Activated CD4-positive, alpha-beta T cell treated with anti-CD3 and anti-CD28 coated beads, Interleukin-2, amount 50 U/mL, for 1 hour (primary cell): Measurements from ENCODE around the gene ZNF211.

ENCODE experiments used
- DNase-seq: peaks from one replicate; pipeline ENCODE4 v3.0.0-alpha.2; 2020

ZNF211 gene

GRCh38 chr19:57632987-57633831 lies at the start of gene ZNF211:
Gene ZNF211 (plus strand): TSS chr19:57633168. CDS start chr19:57633347, 179 bp downstream.
- peak; percentile 83 for DNase-seq

DNA sequence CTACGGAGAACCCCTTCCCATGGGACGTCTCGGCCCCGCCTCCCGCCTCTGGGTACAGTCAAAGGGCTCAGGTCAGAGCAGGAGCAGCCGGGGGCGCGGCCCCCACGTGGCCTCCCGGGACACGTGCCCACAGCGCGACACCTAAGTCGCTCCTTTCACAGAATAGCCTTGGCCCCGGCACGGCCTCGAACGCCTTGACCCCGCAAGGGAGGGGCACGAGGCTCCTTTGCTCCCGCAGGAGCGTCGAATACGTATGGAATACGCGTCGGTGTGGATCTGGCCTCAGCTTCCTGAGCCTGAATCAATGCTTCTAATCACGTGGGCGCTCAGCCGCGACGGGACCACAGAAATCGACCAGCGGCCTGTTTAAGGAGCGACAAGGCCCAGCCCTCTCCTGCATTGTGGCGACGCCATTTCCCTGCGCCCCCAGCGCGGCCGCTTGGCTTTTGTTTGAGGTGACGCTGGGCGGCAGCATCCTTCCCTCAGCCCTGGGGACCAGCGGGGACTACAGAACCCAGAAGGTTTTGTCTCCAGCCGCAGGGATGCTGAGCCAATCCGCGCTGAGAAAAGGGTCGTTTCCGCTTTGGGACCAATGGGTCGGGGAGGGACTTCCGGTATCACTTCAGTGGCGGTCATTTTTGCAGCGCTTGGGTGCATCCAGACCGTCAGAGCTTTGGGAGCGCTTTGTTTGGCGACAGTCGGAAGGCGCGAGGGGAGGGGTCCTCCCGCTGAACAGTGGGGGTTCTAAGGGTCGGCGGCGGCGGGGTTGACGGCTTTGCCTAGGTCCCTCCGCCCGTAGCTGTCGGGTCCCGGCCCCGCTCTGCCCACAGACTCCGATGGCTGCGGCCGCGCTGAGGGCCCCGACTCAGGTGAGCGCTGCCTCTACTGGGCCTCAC lies 49.2 kb upstream of the ZNF211 start, which contains the start of gene ZIK1:
Gene ZIK1 (plus strand): TSS at position 625 of the 896 bp plus-strand sequence. CDS start 212 bp downstream, at position 837.
- DNase-seq: peak; percentile 85

- no peak for DNase-seq
Observed at GRCh38 chr19:57587529-57587928, 45.4 kb upstream of the ZNF211 start.

- no peak for DNase-seq
Observed at GRCh38 chr19:57599377-57599760, 33.6 kb upstream of the ZNF211 start.

GRCh38 chr19:57599761-57600383 lies 33.1 kb upstream of the ZNF211 start, which contains the start of gene ZNF530:
Gene ZNF530 (plus strand): TSS chr19:57599885. CDS start chr19:57604346, 4,461 bp downstream.
- DNase-seq: peak; percentile 82

DNA sequence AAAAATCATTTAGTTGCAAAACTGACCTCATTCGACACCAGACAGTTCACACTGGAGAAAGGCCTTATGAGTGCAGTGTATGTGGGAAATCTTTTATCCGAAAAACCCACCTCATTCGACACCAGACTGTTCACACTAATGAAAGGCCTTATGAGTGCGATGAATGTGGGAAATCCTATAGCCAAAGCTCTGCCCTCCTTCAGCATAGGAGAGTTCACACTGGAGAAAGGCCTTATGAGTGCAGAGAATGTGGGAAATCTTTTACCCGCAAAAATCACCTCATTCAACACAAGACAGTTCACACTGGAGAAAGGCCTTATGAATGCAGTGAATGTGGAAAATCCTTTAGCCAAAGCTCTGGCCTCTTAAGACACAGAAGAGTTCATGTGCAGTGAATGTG lies 26.0 kb upstream of the ZNF211 start:
- no peak for DNase-seq

DNA sequence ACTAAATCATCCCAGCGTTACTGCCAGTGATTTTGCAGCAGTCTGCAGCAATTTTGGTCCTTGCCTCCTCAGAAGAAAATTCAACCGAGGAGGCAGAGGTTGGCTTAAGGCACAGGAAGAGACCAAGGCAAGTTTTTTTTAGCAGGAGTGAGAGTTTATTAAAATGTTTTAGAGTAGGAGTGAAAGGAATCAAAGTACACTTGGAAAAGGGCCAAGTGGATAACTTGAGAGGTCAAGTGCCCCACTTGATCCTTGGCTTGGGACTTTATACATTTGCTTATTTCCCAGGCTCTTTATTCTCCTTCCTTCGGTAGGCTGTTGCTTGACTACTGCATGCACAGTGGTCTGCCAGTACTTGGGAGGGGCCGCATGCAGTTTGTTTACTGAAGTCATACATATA lies 21.9 kb upstream of the ZNF211 start:
- no peak for DNase-seq

DNA sequence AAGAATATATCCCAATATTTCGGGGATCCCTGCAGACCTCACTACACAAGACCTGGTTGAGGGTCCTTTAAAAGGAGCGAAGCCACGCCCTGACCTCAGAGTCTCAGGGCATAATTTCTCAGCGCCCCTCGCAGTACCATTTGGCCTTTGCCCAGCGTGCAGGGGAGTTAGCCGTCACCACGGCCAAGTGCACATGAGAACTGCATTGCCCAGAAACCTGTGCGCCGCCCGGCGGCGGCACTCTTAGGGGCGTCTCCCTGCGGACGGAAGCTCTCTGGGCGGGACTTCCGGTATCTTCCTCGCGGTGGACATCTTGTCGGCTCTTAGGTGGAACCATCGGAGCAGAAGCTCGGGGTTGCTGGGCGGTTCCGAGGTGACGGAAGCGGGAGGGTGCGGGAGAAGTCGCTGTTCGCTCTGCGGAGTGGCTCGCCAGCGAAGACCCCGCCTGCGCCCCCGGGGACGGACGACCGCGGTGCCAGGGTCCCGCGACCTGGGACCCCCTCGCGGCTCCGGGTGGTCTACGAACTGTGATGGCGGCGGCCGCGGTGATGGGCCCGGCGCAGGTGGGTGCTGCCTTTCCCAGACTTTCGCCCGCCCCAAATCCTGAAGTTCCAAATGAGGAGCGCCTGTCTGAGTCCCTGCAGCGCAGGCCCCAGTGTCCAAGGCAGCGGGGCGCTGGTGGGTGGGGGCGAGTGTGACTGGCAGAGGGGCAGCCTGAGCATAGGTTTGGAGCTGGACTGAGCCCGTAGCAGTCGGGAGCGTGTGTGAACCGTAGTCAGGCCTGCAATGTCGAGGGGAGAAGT lies 18.8 kb upstream of the ZNF211 start, which contains the start of gene ZNF134:
Gene ZNF134 (plus strand): TSS at position 302 of the 803 bp plus-strand sequence. CDS start 5,227 bp downstream, outside the sequence.
- peak; percentile 89 for DNase-seq

GRCh38 chr19:57615346-57615745 lies 17.6 kb upstream of the ZNF211 start:
- no peak for DNase-seq

DNA sequence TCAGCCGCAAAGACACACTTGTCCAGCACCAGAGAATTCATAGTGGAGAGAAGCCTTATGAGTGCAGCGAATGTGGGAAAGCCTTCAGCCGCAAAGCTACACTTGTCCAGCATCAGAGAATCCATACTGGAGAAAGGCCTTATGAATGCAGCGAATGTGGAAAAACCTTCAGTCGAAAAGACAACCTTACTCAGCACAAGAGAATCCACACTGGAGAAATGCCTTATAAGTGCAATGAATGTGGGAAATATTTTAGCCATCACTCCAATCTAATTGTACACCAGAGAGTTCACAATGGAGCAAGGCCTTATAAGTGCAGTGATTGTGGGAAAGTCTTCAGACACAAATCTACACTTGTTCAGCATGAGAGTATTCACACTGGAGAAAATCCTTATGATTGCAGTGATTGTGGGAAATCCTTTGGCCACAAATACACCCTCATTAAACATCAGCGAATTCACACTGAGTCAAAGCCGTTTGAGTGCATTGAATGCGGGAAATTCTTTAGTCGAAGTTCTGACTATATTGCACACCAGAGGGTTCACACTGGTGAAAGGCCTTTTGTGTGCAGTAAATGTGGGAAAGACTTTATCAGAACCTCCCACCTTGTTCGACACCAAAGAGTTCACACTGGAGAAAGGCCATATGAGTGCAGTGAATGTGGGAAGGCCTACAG lies 12.2 kb upstream of the ZNF211 start:
- DNase-seq: no peak

- no peak for DNase-seq
Observed at GRCh38 chr19:57623091-57623490, 9.9 kb upstream of the ZNF211 start.

DNA sequence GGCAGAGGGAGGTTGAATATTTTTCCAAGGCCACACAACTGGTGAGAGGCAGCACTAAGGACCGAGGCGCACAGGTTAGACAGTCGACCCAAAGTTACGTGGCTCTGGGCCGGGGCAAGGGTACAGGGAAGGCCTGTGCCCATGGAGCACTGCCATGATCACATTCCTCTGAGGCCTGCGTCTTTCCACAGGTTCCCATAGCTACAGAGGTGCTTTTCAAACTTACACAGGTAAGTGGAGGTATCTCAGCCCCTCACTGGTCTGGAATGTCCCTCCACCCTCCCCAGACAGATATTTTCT lies 814 bp downstream of the ZNF211 start:
- DNase-seq: no peak

DNA sequence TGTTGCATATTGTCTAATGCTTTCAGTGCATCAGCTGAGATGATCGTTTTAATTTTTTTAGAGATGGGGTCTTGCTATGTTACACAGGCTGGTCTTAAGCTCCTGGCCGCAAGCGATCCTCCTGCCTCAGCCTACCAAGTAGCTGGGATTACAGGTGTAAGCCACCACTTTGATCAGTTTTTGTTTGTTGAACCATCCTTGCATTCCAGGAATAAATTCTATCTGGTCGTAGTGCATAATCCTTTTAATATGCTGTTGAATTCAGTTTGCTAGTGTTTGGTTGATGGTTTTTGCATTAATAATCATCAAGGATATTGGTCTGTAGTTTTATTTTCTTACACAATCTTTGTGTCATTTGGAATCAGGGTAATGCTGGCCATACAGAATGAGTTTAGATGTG lies 4.4 kb downstream of the ZNF211 start:
- no peak for DNase-seq

GRCh38 chr19:57641715-57642234 lies 8.8 kb downstream of the ZNF211 start:
- DNase-seq: no peak

DNA sequence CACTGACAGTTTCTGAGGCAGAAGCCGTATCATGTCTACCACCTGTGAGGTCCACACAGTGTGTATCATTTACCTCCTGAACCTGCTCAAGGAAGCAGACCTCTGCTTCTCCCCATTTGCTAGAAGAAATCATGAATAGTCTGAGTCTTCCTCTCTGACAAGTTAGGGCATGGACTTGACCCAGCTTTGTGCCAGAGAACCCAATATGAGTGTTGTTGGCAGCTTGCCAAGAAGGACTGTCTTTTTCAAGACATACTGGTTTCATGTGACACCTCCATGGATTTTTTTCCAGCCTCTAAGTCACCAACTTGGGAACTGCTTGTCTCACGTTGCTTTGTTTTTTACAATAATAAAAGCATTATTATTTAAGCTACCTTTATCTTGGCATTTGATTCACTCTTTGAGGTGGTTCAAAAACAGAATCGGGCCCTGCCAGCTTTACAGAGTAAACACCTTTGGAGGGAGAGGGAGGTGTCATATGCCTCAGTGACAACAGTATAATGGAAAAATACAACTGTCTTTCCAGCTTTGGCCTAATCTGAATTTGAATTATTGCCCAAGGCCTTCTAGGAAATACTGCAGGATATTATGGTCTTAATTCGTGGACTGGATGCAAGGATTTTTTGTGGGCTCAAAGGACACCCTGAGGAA lies 9.6 kb downstream of the ZNF211 start:
- DNase-seq: no peak

- DNase-seq: no peak
Observed at GRCh38 chr19:57643734-57644133, 10.8 kb downstream of the ZNF211 start.

DNA sequence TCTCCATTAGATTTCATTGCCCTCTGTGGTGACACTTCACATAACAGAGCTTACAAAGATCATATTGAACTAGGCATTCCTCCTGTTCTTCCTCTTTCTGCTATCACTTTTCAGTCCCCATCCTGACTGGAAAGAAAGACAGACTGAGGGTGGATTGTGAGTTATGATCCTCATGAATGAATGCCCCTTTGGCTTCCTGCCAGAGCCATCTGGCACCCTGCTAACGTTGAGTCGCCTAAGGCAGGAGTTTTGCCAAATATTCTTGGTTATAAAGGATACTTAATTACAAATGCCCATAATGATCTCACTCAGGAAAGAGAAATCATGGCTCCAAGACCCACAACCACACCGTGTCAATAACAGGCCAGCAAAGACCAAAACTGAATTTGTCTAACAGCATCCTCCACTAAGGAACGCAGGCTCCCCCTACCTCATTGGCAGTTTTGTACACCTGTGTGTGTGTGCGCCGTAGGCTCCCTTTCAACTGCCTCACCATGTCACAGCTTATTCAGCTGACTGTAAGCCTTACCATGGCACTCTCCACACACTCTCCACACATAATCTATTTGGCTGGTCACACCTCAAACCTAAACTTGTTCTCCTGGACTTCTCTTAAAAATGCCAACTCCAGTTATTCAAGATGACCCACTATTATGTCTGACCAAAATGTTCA lies 15.5 kb downstream of the ZNF211 start:
- no peak for DNase-seq

- no peak for DNase-seq
Observed at GRCh38 chr19:57651654-57651996, 18.7 kb downstream of the ZNF211 start.

- DNase-seq: no peak
Observed at GRCh38 chr19:57653689-57654088, 20.7 kb downstream of the ZNF211 start.

DNA sequence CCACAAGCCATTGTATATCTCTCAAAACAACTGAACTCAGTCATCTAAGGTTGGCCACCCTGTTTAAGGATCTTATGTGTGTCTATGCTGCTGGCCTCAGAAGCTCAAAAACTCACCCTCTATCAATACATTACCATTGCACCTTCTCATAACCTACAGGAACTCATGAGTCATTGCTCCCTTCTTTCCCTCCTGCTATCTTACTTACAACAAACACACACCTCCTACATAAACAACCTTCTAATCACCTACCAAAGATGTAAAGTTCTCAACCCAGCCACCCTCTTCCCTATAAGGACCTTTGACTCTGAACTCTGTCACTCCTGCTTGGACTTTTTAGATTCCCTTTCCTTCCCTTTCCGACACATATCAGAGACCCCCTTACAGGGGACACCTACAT lies 22.5 kb downstream of the ZNF211 start:
- DNase-seq: no peak
